Dermis blood vessel endothelial cell (primary cell): ENCODE results near the gene ATP1A1. TPM values are rescaled to one million over a fixed set of nuclear protein-coding genes. Genes with fewer than 3 reads are reported as not detected.

Experiments used
- DNase-seq: peaks from one replicate; pipeline ENCODE4 v3.0.0; 2010
- total RNA-seq: library from RNA; depleted of rRNA; stranded (reverse); fragments of >200 nt; gene quantifications from 2 replicates; pipeline ENCODE4 v1.2.3, GENCODE V29; 2014

Gene ATP1A1
- total RNA-seq, 1 donor from 2014 or later = 208 TPM

DNA sequence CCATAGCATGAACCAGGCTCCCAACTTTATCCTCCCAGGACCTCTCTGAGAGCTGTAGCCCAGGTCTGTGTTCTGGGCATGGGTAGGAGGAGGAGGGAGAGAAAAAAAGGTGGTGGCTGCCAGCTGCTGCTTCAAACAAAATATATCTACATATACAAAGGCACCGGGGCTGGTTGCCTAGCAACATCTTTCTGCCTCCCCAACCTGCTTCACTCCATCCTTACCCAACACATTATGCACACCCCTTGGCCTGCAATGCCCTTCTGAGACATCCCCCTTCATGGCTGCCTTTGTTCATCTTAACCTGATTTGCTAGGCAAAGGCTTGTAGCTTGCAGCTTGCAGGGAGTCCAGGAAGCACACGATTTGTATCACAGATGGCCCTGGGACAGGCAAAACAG lies 27.2 kb upstream of the ATP1A1 start:
- DNase-seq = no peak

- no peak for DNase-seq
Measured at GRCh38 chr1:116346943-116347673, 25.9 kb upstream of the ATP1A1 start.

GRCh38 chr1:116347696-116348095 lies 25.3 kb upstream of the ATP1A1 start:
- no peak for DNase-seq

DNA sequence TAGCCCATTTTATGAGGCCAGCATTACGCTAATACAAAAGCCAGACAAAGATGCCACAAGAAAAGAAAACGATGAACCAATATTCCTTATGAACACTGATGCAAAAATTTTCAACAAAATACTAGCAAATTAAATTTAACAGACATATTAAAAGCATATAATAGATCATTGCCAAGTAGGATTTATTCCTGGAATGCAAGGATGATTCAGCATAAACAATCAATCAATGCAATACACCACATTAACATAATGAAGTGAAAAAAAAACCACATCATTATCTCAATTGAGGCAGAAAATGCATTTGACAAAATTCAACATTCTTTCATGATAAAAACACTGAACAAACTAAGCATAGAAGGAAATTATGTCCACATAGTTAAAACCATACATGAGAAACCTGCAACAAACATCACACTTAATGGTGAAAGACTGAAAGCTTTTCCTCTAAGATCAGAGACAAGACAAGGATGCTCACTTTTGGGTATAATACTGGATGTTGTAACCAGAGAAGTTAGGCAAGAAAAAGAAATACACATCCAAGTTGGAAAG lies 22.9 kb upstream of the ATP1A1 start:
- DNase-seq = no peak

DNA sequence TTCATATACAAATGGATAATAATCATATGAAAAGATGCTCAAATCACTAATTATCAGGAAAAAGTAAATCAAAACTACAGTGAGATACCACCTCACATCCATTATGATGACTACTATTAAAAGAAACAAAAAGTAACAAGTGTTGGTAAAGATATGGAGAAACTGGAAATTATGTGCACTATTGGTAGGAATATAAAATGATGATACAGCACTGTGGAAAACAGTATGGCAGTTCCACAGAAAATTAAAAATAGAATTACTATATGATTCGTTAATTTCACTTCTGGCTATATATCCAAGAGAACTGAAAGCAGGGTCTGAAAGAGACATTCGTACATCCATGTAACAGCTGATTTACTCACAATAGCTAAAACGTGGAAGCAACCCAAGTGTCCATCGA lies 21.1 kb upstream of the ATP1A1 start:
- no peak for DNase-seq

- no peak for DNase-seq
Measured at GRCh38 chr1:116352349-116352813, 20.7 kb upstream of the ATP1A1 start.

GRCh38 chr1:116353155-116353554 lies 19.9 kb upstream of the ATP1A1 start:
- DNase-seq = no peak

GRCh38 chr1:116356067-116356466 lies 17.0 kb upstream of the ATP1A1 start:
- DNase-seq = no peak

GRCh38 chr1:116356673-116357072 lies 16.4 kb upstream of the ATP1A1 start:
- DNase-seq = peak; percentile 80

DNA sequence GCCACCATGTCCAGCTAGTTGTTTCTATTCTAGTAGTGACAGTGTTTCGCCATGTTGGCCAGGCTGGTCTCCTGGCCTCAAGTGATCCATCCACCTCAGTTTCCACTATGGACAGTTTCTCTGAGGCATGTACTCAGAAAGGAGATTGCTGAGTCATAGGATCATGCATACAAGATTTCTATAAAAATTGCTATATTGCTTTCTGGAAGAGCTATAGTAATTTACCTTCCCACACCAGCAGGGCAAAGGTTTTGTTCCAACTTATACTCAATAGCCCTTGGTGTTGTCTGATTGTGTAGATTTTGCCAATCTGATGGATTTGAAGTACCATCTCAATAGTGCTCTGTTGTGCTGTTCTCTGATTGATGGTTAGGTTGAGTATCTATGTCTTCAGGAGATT lies 15.6 kb upstream of the ATP1A1 start:
- no peak for DNase-seq

DNA sequence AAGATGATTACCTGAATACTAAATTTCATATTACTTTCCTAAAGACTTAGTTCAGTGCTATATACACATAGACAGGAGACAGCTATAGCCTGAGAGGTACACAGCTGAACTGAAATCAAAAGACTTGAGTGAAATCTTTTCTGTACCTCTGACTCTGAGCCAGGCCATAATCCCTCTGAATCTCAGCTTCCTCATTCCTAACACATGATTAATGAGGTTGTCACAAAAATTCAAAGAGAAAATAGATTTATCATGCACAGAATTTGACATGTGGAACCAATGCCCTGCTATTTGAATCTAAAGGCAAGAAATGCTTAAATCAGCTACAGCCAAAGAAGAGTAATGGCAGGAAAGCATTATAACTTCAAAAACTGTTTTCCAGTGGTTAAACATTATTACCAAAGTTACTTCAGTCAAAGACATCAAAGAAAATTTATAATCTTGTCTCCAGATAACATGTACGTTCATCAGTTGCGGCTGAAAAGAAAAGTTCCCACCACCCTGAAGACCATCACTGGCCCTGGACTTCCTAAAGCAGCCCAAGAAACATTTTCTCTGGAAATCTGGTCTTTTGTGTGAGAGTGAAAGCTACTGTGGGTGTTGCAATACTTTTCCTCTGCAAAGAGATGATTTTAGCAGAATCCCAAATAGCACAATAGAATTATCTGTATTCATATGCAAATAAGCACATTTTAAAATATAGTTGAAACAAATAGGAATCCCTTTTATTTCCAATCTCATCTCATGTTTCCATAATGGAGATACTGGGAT lies 13.8 kb upstream of the ATP1A1 start:
- DNase-seq = no peak

GRCh38 chr1:116359871-116360270 lies 13.2 kb upstream of the ATP1A1 start:
- DNase-seq = no peak

GRCh38 chr1:116360429-116361173 lies 12.4 kb upstream of the ATP1A1 start:
- peak; percentile 68 for DNase-seq

- no peak for DNase-seq
Measured at GRCh38 chr1:116361648-116362047, 11.4 kb upstream of the ATP1A1 start.

GRCh38 chr1:116362050-116362449 lies 11.0 kb upstream of the ATP1A1 start:
- DNase-seq = no peak

GRCh38 chr1:116365353-116365780 lies 7.7 kb upstream of the ATP1A1 start:
- DNase-seq = no peak

- DNase-seq = no peak
Measured at GRCh38 chr1:116365857-116366256, 7.2 kb upstream of the ATP1A1 start.

DNA sequence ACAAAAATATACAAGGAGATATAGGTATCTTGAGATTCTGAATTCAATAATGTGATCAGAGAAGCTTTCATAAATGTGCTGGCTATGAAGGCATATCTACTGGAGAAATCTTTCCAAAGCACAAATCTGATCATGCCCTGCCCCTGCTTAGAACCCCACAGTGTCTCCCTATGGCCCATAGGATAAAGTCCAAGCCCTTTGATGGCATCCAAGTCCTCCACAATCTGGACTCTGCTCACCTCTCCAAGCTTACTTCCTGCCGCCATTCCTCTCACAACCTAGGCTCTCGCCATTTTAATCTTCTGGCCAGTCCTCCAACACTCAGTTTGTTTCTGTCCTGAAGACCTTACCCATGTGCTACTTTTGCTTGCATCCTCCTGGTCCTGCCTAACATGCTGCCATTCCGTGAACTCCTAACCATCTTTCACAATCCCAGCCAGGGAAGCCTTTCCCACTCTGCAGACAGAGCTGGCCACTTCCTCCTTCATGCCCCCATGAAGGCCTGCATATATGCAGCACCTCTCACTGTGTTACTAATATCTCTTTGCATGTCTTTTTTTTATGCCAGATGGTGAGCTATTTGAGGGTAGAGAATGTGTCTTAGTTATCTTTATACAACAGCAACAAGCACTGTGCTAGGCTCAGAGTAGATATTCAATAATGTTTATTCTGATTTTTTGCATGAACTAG lies 5.6 kb upstream of the ATP1A1 start:
- no peak for DNase-seq

- no peak for DNase-seq
Measured at GRCh38 chr1:116368241-116368640, 4.8 kb upstream of the ATP1A1 start.

- DNase-seq = no peak
Measured at GRCh38 chr1:116370181-116370580, 2.9 kb upstream of the ATP1A1 start.

- DNase-seq = no peak
Measured at GRCh38 chr1:116371752-116372151, 1.3 kb upstream of the ATP1A1 start.

DNA sequence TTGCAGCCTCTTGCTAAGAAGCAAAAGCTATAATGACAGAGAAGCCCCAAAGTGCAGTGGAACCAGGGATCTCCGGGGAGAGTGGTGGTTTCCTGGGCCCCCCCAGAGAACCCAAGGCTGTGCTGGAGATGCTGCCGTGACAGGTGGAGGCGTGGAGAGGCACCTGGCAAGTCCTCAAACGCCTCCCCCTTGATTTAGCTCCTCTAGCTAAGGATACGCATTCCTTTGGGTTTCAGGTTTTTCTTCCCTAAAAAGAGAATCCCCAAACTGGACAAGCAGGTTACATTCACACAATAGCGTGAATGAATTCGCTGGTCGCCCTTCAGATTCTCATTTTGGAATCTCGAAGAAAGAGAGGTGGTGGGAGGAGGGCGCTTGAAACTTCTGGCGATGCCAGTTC lies 853 bp upstream of the ATP1A1 start:
- no peak for DNase-seq
